Chondrocyte (in vitro differentiated cells): Measurements from ENCODE around the gene ZSCAN2. TPM values are rescaled to one million over a fixed set of nuclear protein-coding genes. Genes with fewer than 3 reads are reported as not detected.

Experiments used
- DNase-seq: peaks from one replicate; pipeline ENCODE4 v3.0.0; 2021; ENCODE audit warnings: mixed read lengths, low spot score
- H3K27ac Mint-ChIP-seq: one replicate; pipeline ENCODE4 v1.8.0; 2021; ENCODE audit warnings: mild to moderate bottlenecking, moderate library complexity, mixed read lengths; ENCODE audit not compliant: unreplicated experiment
- H3K27me3 Mint-ChIP-seq: 2 replicates; pipeline ENCODE4 v1.8.0; 2021; ENCODE audit warnings: low read depth, mixed read lengths
- H3K36me3 Mint-ChIP-seq: 2 replicates; pipeline ENCODE4 v1.8.0; 2021; ENCODE audit warnings: low read depth, mixed read lengths
- H3K4me1 Mint-ChIP-seq: 2 replicates; pipeline ENCODE4 v1.8.0; 2021; ENCODE audit warnings: low read depth, mild to moderate bottlenecking, mixed read lengths
- H3K4me3 Mint-ChIP-seq: one replicate; pipeline ENCODE4 v1.8.0; 2021; ENCODE audit warnings: mild to moderate bottlenecking, moderate library complexity, mixed read lengths; ENCODE audit not compliant: unreplicated experiment
- H3K9me3 Mint-ChIP-seq: 2 replicates; pipeline ENCODE4 v1.8.0; 2021; ENCODE audit warnings: low read depth, mixed read lengths
- total RNA-seq: library from RNA; stranded (reverse); gene quantifications from 3 replicates; pipeline ENCODE4 v1.2.1, GENCODE V29; 2021
- TF ChIP-seq, protein P1 (sequence below): fragments of 200-600 bp; sonication (generic); IDR thresholded peaks from 2 replicates; pipeline ENCODE4 v1.5.0; 2021; ENCODE audit warnings: antibody characterized with exemption, mild to moderate bottlenecking, moderate library complexity

ZSCAN2 gene
- total RNA-seq, 1 donor from 2014 or later, result 11.9 TPM

GRCh38 chr15:84606653-84607120, 5.9 kb downstream of the ZSCAN2 start:
- Mint-ChIP-seq H3K9me3 (no peaks in the 10 kb centered on the region), H3K27me3 (no peaks in the 10 kb centered on the region), H3K4me1 (peaks cover 28% of the 10 kb centered on the region), H3K4me3 (no peak overlapping the region), H3K27ac (no peak overlapping the region), H3K36me3 (peaks cover 25% of the 10 kb centered on the region)
- no peak for DNase-seq
- TF ChIP-seq, protein P1, sequence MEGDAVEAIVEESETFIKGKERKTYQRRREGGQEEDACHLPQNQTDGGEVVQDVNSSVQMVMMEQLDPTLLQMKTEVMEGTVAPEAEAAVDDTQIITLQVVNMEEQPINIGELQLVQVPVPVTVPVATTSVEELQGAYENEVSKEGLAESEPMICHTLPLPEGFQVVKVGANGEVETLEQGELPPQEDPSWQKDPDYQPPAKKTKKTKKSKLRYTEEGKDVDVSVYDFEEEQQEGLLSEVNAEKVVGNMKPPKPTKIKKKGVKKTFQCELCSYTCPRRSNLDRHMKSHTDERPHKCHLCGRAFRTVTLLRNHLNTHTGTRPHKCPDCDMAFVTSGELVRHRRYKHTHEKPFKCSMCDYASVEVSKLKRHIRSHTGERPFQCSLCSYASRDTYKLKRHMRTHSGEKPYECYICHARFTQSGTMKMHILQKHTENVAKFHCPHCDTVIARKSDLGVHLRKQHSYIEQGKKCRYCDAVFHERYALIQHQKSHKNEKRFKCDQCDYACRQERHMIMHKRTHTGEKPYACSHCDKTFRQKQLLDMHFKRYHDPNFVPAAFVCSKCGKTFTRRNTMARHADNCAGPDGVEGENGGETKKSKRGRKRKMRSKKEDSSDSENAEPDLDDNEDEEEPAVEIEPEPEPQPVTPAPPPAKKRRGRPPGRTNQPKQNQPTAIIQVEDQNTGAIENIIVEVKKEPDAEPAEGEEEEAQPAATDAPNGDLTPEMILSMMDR, result no peak

- Mint-ChIP-seq H3K4me1 (peaks cover 14% of the 10 kb centered on the region), H3K27me3 (no peaks in the 10 kb centered on the region), H3K27ac (no peak overlapping the region), H3K9me3 (no peaks in the 10 kb centered on the region), H3K4me3 (no peak overlapping the region), H3K36me3 (peaks cover 24% of the 10 kb centered on the region)
- TF ChIP-seq, protein P1, result no peak
- DNase-seq, result no peak
Observed at GRCh38 chr15:84608707-84609284, 8.0 kb downstream of the ZSCAN2 start.

- TF ChIP-seq, protein P1, result no peak
- no peaks in the 10 kb centered on the region for H3K9me3 Mint-ChIP-seq
- H3K27ac Mint-ChIP-seq, result no peak overlapping the region
- H3K4me1 Mint-ChIP-seq, result peaks cover 9% of the 10 kb centered on the region
- H3K27me3 Mint-ChIP-seq, result no peaks in the 10 kb centered on the region
- DNase-seq, result no peak
- H3K36me3 Mint-ChIP-seq, result peaks cover 23% of the 10 kb centered on the region
- no peak overlapping the region for H3K4me3 Mint-ChIP-seq
Observed at GRCh38 chr15:84609818-84610525, 9.2 kb downstream of the ZSCAN2 start.

DNA sequence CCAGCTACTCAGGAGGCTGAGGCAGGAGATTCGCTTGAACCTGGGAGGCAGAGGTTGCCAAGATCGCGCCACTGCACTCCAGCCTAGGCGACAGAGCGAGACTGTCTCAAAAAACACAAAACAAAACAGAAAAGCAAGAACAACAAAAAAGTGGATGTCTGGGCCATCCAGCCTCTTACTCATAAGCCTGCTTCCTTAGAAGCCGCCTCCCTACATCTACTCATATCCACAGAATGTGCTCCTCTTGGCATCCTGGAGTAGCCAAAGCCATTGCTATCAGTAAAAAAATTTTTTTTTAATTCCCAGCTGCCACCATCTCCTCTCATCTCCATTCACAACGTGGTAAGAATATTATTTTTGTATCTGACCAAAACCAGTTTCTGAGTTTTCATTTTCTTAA, 10.8 kb downstream of the ZSCAN2 start:
- Mint-ChIP-seq H3K4me1 (peaks cover 6% of the 10 kb centered on the region), H3K4me3 (no peak overlapping the region), H3K9me3 (no peaks in the 10 kb centered on the region), H3K36me3 (peaks cover 12% of the 10 kb centered on the region), H3K27ac (no peak overlapping the region), H3K27me3 (no peaks in the 10 kb centered on the region)
- no peak for DNase-seq
- TF ChIP-seq, protein P1, result no peak

GRCh38 chr15:84616235-84616634, 15.4 kb downstream of the ZSCAN2 start:
- peaks cover 16% of the 10 kb centered on the region for H3K9me3 Mint-ChIP-seq
- no peaks in the 10 kb centered on the region for H3K27me3 Mint-ChIP-seq
- H3K27ac Mint-ChIP-seq, result no peak overlapping the region
- peaks cover 3% of the 10 kb centered on the region for H3K4me1 Mint-ChIP-seq
- no peak overlapping the region for H3K4me3 Mint-ChIP-seq
- DNase-seq, result no peak
- TF ChIP-seq, protein P1, result no peak
- peaks cover 18% of the 10 kb centered on the region for H3K36me3 Mint-ChIP-seq
